DMS53 (cell line): ENCODE data around the gene HDAC4.

Experiments
- DNase-seq: peaks from one replicate; lab custom pipeline; 2025; lab: John Stamatoyannopoulos, UW

HDAC4 gene

GRCh38 chr2:239107936-239108335 is 292.9 kb downstream of the HDAC4 start:
- DNase-seq: no peak

GRCh38 chr2:239106966-239107365 is 293.9 kb downstream of the HDAC4 start:
- DNase-seq: peak; percentile 35

GRCh38 chr2:239106314-239106908 is 294.4 kb downstream of the HDAC4 start:
- peak; percentile 93 for DNase-seq

GRCh38 chr2:239105234-239105633 is 295.6 kb downstream of the HDAC4 start:
- no peak for DNase-seq

- DNase-seq: no peak
Observed at GRCh38 chr2:239104800-239105199, 296.0 kb downstream of the HDAC4 start.

GRCh38 chr2:239103125-239104098 is 297.4 kb downstream of the HDAC4 start:
- no peak for DNase-seq

- DNase-seq: no peak
Observed at GRCh38 chr2:239102266-239102665, 298.6 kb downstream of the HDAC4 start.

- DNase-seq: no peak
Observed at GRCh38 chr2:239101807-239102206, 299.0 kb downstream of the HDAC4 start.

- DNase-seq: no peak
Observed at GRCh38 chr2:239101071-239101470, 299.7 kb downstream of the HDAC4 start.

GRCh38 chr2:239099474-239099873 is 301.3 kb downstream of the HDAC4 start:
- no peak for DNase-seq

GRCh38 chr2:239098288-239098970 is 302.4 kb downstream of the HDAC4 start:
- no peak for DNase-seq

GRCh38 chr2:239097428-239097696 is 303.5 kb downstream of the HDAC4 start:
- no peak for DNase-seq

GRCh38 chr2:239096676-239097427 is 304.0 kb downstream of the HDAC4 start:
- no peak for DNase-seq

GRCh38 chr2:239095460-239096081 is 305.2 kb downstream of the HDAC4 start:
- DNase-seq: no peak

- DNase-seq: no peak
Observed at GRCh38 chr2:239094867-239095266, 306.0 kb downstream of the HDAC4 start.

GRCh38 chr2:239093952-239094351 is 306.9 kb downstream of the HDAC4 start:
- no peak for DNase-seq

GRCh38 chr2:239093542-239093941 is 307.3 kb downstream of the HDAC4 start:
- DNase-seq: no peak

GRCh38 chr2:239092571-239093294 is 308.1 kb downstream of the HDAC4 start:
- DNase-seq: no peak

- DNase-seq: no peak
Observed at GRCh38 chr2:239089884-239090283, 310.9 kb downstream of the HDAC4 start.

GRCh38 chr2:239087046-239087710 is 313.6 kb downstream of the HDAC4 start:
- DNase-seq: no peak
